CD14-positive monocyte (primary cell): ENCODE data around the gene UBTFL1. TPM values are rescaled to one million over a fixed set of nuclear protein-coding genes. Genes with fewer than 3 reads are reported as not detected.
"Not testable (repeated sequence)": the region's sequence is repeated elsewhere in the genome, so short reads cannot be mapped to it uniquely, and the experiment has no call there.

Experiments used
- DNase-seq, 3 donors: peaks; one replicate each; pipeline ENCODE4 v3.0.0-alpha.2; 2011 to 2022
- H2AFZ ChIP-seq: 2 replicates; pipeline ENCODE4 v1.6.0; 2012; ENCODE audit warnings: mild to moderate bottlenecking, low read depth, low read length, inconsistent platforms; ENCODE audit not compliant: insufficient read depth, poor library complexity, severe bottlenecking
- H3K27ac ChIP-seq, 2 donors: 1 replicate in 1 of 2; 2 replicates in 1 of 2; pipeline ENCODE4 v1.5.1; 2012 to 2013; ENCODE audit warnings: low read length in 2 of 2, control low read depth in 1 of 2, inconsistent platforms in 1 of 2, low read depth in 1 of 2, mild to moderate bottlenecking in 1 of 2
- H3K27me3 ChIP-seq, 2 donors: one replicate each; pipeline versions ENCODE4 v1.6.0 to v1.6.1; 2011 to 2013; ENCODE audit warnings: low read length in 2 of 2; ENCODE audit not compliant: control insufficient read depth in 2 of 2, insufficient read depth in 2 of 2
- H3K36me3 ChIP-seq, 2 donors: replicated peaks in 1 of 2; 1 replicate in 1 of 2; 2 replicates in 1 of 2; pipeline versions ENCODE4 v1.5.1 to v1.6.1; 2012 to 2013; ENCODE audit warnings: low read length in 2 of 2, control low read depth in 1 of 2, inconsistent platforms in 1 of 2, mild to moderate bottlenecking in 1 of 2; ENCODE audit not compliant: insufficient read depth in 2 of 2, control insufficient read depth in 1 of 2
- H3K4me1 ChIP-seq, 2 donors: 1 replicate in 1 of 2; 2 replicates in 1 of 2; pipeline versions ENCODE4 v1.5.1 to v1.6.1; 2012 to 2013; ENCODE audit warnings: low read length in 2 of 2, control low read depth in 1 of 2, inconsistent platforms in 1 of 2, mild to moderate bottlenecking in 1 of 2, moderate library complexity in 1 of 2; ENCODE audit not compliant: insufficient read depth in 2 of 2, control insufficient read depth in 1 of 2
- H3K4me2 ChIP-seq: replicated peaks from 2 replicates; pipeline ENCODE3; 2012; ENCODE audit warnings: low read length, moderate library complexity, mild to moderate bottlenecking; ENCODE audit not compliant: poor library complexity, severe bottlenecking; ENCODE audit errors: extremely low read depth
- H3K4me3 ChIP-seq, 3 experiments: fragments of 200-600 bp in 1 of 3; sonication (generic) in 1 of 3; replicated peaks in 1 of 3; 1 replicate in 2 of 3; 2 replicates in 1 of 3; pipeline ENCODE4 v1.5.1; 2011 to 2013; ENCODE audit warnings: low read length in 3 of 3, mild to moderate bottlenecking in 3 of 3, control low read depth in 2 of 3, low read depth in 2 of 3, inconsistent platforms in 1 of 3, moderate library complexity in 1 of 3
- H3K79me2 ChIP-seq: 2 replicates; pipeline ENCODE4 v1.6.0; 2012; ENCODE audit warnings: mild to moderate bottlenecking, control low read depth, inconsistent platforms, low read length, moderate library complexity; ENCODE audit not compliant: insufficient read depth
- H3K9ac ChIP-seq: 2 replicates; pipeline ENCODE4 v1.6.0; 2017; ENCODE audit warnings: low read length, mild to moderate bottlenecking; ENCODE audit not compliant: insufficient read depth, poor library complexity, severe bottlenecking
- H3K9me3 ChIP-seq, 2 donors: replicated peaks in 1 of 2; 1 replicate in 1 of 2; 2 replicates in 1 of 2; pipeline versions ENCODE4 v1.5.1 to v1.6.1; 2012 to 2013; ENCODE audit warnings: low read length in 2 of 2, control low read depth in 1 of 2; ENCODE audit not compliant: control insufficient read depth in 1 of 2, insufficient read depth in 1 of 2
- H4K20me1 ChIP-seq: 2 replicates; pipeline ENCODE4 v1.6.0; 2012; ENCODE audit warnings: mild to moderate bottlenecking, low read length, control low read depth, moderate library complexity; ENCODE audit not compliant: insufficient read depth
- H3K27ac Mint-ChIP-seq, 7 donors: one replicate each; pipeline ENCODE4 v1.8.0; 2020; ENCODE audit warnings: mild to moderate bottlenecking in 7 of 7, mixed read lengths in 7 of 7, moderate library complexity in 6 of 7, inconsistent platforms in 2 of 7
- H3K27me3 Mint-ChIP-seq, 3 donors: one replicate each; pipeline ENCODE4 v1.8.0; 2021 to 2022; ENCODE audit warnings: low read depth in 3 of 3, mild to moderate bottlenecking in 3 of 3, mixed read lengths in 3 of 3, moderate library complexity in 3 of 3, inconsistent platforms in 1 of 3
- H3K36me3 Mint-ChIP-seq, 2 donors: one replicate each; pipeline ENCODE4 v1.8.0; 2020; ENCODE audit warnings: mixed read lengths in 2 of 2, inconsistent platforms in 1 of 2, mild to moderate bottlenecking in 1 of 2
- H3K4me1 Mint-ChIP-seq: one replicate; pipeline ENCODE4 v1.8.0; 2020; ENCODE audit warnings: mild to moderate bottlenecking, mixed read lengths
- H3K4me3 Mint-ChIP-seq, 2 donors: one replicate each; pipeline ENCODE4 v1.8.0; 2020; ENCODE audit warnings: mild to moderate bottlenecking in 2 of 2, mixed read lengths in 2 of 2, moderate library complexity in 1 of 2
- H3K9me3 Mint-ChIP-seq, 7 donors: one replicate each; pipeline ENCODE4 v1.8.0; 2020 to 2022; ENCODE audit warnings: mixed read lengths in 7 of 7, mild to moderate bottlenecking in 6 of 7, moderate library complexity in 6 of 7, inconsistent platforms in 2 of 7
- WGBS: methylation state at CpG from one replicate; pipeline ENCODE4 v1.1.5; 2013; ENCODE audit warnings: missing lambda C conversion rate; ENCODE audit not compliant: insufficient coverage; 5-methylcytosine and 5-hydroxymethylcytosine counted together
- intact Hi-C, 2 donors: fragments of 100-400 bp; cut with micrococcal nuclease; formaldehyde crosslinking; loops; one replicate each; pipeline versions ENCODE4 v1.15.0 to v1.15.1; 2023
- polyA plus RNA-seq, 3 donors: library from polyadenylated mRNA; depleted of rRNA in 1 of 3; unstranded in 2 of 3; stranded (reverse) in 1 of 3; fragments of 300-500 nt in 2 of 3; fragments of >200 nt in 1 of 3; fragmentation: Illumina TruSeq in 2 of 3; gene quantifications; 1 replicate in 2 of 3; 2 replicates in 1 of 3; pipeline ENCODE4 v1.2.3, GENCODE V29; 2012 to 2021

UBTFL1 gene
- polyA plus RNA-seq, 3 donors, result not detected

GRCh38 chr11:90088731-90089130, 3.0 kb downstream of the UBTFL1 start:
- no CpG with 5 or more reads among the region's 2 CpGs for WGBS
- H3K79me2 ChIP-seq, H3K9me3 Mint-ChIP-seq, H3K27me3 Mint-ChIP-seq, H3K9me3 ChIP-seq, H3K4me2 ChIP-seq, H3K4me1 ChIP-seq, intact Hi-C loops, H3K27ac Mint-ChIP-seq, H2AFZ ChIP-seq, H4K20me1 ChIP-seq, H3K4me1 Mint-ChIP-seq, H3K4me3 Mint-ChIP-seq, H3K4me3 ChIP-seq, H3K9ac ChIP-seq, H3K27ac ChIP-seq, H3K27me3 ChIP-seq, H3K36me3 ChIP-seq, H3K36me3 Mint-ChIP-seq, DNase-seq: not testable (repeated sequence)

DNA sequence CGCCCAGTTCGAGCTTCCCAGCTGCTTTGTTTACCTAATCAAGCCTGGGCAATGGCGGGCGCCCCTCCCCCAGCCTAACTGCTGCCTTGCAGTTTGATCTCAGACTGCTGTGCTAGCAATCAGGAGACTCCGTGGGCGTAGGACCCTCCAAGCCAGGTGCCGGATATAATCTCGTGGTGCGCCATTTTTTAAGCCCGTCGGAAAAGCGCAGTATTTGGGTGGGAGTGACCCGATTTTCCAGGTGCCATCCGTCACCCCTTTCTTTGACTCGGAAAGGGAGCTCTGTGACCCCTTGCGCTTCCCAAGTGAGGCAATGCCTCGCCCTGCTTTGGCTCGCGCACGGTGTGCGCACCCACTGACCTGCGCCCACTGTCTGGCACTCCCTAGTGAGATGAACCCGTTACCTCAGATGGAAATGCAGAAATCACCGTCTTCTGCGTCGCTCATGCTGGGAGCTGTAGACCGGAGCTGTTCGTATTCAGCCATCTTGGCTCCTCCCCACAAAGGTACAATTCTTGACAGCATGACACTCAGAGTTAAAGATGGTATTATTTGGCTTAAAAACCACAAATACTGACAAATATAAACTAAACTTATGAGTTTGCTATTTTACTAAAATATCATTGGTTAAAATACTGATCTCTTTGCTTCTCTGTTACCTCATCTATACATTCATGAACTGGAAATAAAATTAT, 9.6 kb downstream of the UBTFL1 start:
- H3K4me3 Mint-ChIP-seq, H3K27ac ChIP-seq, intact Hi-C loops, H4K20me1 ChIP-seq, H3K36me3 ChIP-seq, H3K79me2 ChIP-seq, H3K9me3 ChIP-seq, H3K27me3 Mint-ChIP-seq, H3K9me3 Mint-ChIP-seq, H3K4me3 ChIP-seq, H3K4me1 Mint-ChIP-seq, H3K27me3 ChIP-seq, H3K9ac ChIP-seq, DNase-seq, H3K27ac Mint-ChIP-seq, H3K36me3 Mint-ChIP-seq, H3K4me2 ChIP-seq, H2AFZ ChIP-seq, H3K4me1 ChIP-seq: not testable (repeated sequence)
- 100% methylated on average over 1 of the region's 28 CpGs for WGBS

DNA sequence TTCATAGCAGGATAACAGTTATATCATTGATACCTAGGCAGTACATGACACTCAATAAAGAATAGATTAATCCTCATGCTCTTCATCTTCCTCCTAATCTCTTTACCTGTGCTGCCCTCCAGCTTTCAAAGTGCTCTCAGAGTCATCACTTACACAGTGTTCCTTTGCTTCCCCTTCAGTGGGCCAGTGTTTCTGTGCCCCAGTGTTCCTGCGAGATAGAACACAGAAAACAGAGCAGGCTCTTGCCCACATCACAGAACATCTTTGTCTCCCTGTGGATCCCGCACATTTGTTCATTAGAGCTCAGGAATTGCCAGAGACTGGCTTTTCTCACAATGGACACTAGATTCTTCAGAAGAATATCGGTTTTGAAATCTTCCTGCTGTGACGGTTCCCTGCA, 12.5 kb downstream of the UBTFL1 start:
- H3K9me3 Mint-ChIP-seq, H2AFZ ChIP-seq, H3K27ac ChIP-seq, H3K27me3 ChIP-seq, H4K20me1 ChIP-seq, H3K4me3 Mint-ChIP-seq, H3K4me1 ChIP-seq, H3K27ac Mint-ChIP-seq, H3K27me3 Mint-ChIP-seq, H3K9ac ChIP-seq, H3K9me3 ChIP-seq, DNase-seq, H3K4me1 Mint-ChIP-seq, H3K36me3 ChIP-seq, intact Hi-C loops, H3K36me3 Mint-ChIP-seq, H3K4me2 ChIP-seq, H3K4me3 ChIP-seq, H3K79me2 ChIP-seq: not testable (repeated sequence)
- 84% methylated on average over 4 of the region's 4 CpGs for WGBS
